PC-3 (cell line): ENCODE results near the gene KCNIP4. TPM values are rescaled to one million over a fixed set of nuclear protein-coding genes. Genes with fewer than 3 reads are reported as not detected.

Experiments used
- ATAC-seq: fragments of 200-7000 bp; cut with Tn5 transposase; 2 replicates; pipeline ENCODE4 v1.9.1; 2020; ENCODE audit warnings: mild to moderate bottlenecking, moderate library complexity
- BruUV-seq: library from RNA; stranded (reverse); fragments of 400-500 nt; replicated peaks from 2 replicates; lab custom pipeline; 2021; lab: Mats Ljungman, UMichigan
- CTCF ChIA-PET: fragments of 300-600 bp; sonication (Branson Sonifier 250); formaldehyde crosslinking; loops from one replicate; lab custom pipeline; 2022; ENCODE audit warnings: antibody characterized with exemption; lab: Charles Lee
- POLR2A ChIA-PET: fragments of 300-600 bp; sonication (Branson Sonifier 250); formaldehyde crosslinking; loops from one replicate; lab custom pipeline; 2022; ENCODE audit warnings: antibody characterized with exemption; ENCODE audit not compliant: unreplicated experiment; lab: Charles Lee
- DNase-seq: peaks from one replicate; pipeline ENCODE4 v3.0.0-alpha.2; 2015
- H2AFZ ChIP-seq: fragments of 300-600 bp; sonication (generic); 2 replicates; pipeline ENCODE4 v1.6.0; 2016; ENCODE audit warnings: antibody characterized with exemption, low read length
- H3F3A ChIP-seq: fragments of 300-600 bp; sonication (generic); one replicate; pipeline ENCODE4 v1.6.0; 2017; ENCODE audit warnings: antibody characterized with exemption, low read length, control low read depth, mild to moderate bottlenecking; ENCODE audit not compliant: unreplicated experiment
- H3K27ac ChIP-seq: fragments of 300-600 bp; sonication (generic); 2 replicates; pipeline ENCODE4 v1.5.1; 2016; ENCODE audit warnings: mild to moderate bottlenecking, low read length
- H3K27me3 ChIP-seq: fragments of 300-600 bp; sonication (generic); 2 replicates; pipeline ENCODE4 v1.6.1; 2016; ENCODE audit warnings: low read length, mixed read lengths
- H3K36me3 ChIP-seq: fragments of 300-600 bp; sonication (generic); 2 replicates; pipeline ENCODE4 v1.6.1; 2016; ENCODE audit warnings: low read depth, mixed run types, low read length, mixed read lengths
- H3K4me1 ChIP-seq: fragments of 300-600 bp; sonication (generic); 2 replicates; pipeline ENCODE4 v1.5.1; 2016; ENCODE audit warnings: low read length; ENCODE audit not compliant: insufficient read depth
- H3K4me2 ChIP-seq: fragments of 300-600 bp; sonication (generic); 2 replicates; pipeline ENCODE4 v1.6.0; 2016; ENCODE audit warnings: low read length
- H3K4me3 ChIP-seq: fragments of 300-600 bp; sonication (generic); 2 replicates; pipeline ENCODE4 v1.5.1; 2016; ENCODE audit warnings: mild to moderate bottlenecking, low read length, mixed read lengths
- H3K79me2 ChIP-seq: fragments of 300-600 bp; sonication (generic); 2 replicates; pipeline ENCODE4 v1.6.1; 2017; ENCODE audit warnings: low read length, mixed read lengths
- H3K9ac ChIP-seq: fragments of 300-600 bp; sonication (generic); 2 replicates; pipeline ENCODE4 v1.6.0; 2016; ENCODE audit warnings: mild to moderate bottlenecking, low read length
- H3K9me2 ChIP-seq: fragments of 300-600 bp; sonication (generic); replicated peaks from 2 replicates; pipeline ENCODE4 v1.6.1; 2016; ENCODE audit warnings: mixed run types, low read length, mixed read lengths
- H3K9me3 ChIP-seq: fragments of 300-600 bp; sonication (generic); 2 replicates; pipeline ENCODE4 v1.6.1; 2016; ENCODE audit warnings: low read length, mixed read lengths
- H4K20me1 ChIP-seq: fragments of 300-600 bp; sonication (generic); 2 replicates; pipeline ENCODE4 v1.6.1; 2016; ENCODE audit warnings: low read length, mixed read lengths
- EZH2 ChIP-seq: fragments of 300-600 bp; sonication (generic); IDR thresholded peaks from one replicate; pipeline ENCODE4 v1.6.1; 2017; ENCODE audit warnings: antibody characterized with exemption, mild to moderate bottlenecking, low read length; ENCODE audit not compliant: unreplicated experiment
- EZH2phosphoT487 ChIP-seq: fragments of 300-600 bp; sonication (generic); IDR thresholded peaks from 2 replicates; pipeline ENCODE4 v1.6.1; 2018; ENCODE audit warnings: mild to moderate bottlenecking, antibody characterized with exemption, low read length, borderline replicate concordance
- intact Hi-C: fragments of 100-400 bp; cut with micrococcal nuclease; formaldehyde crosslinking; loops from 2 replicates; pipeline ENCODE4 v1.9.0; 2023
- total RNA-seq: library from RNA; depleted of rRNA; stranded (reverse); fragments of >200 nt; gene quantifications from 2 replicates; pipeline ENCODE4 v1.2.3, GENCODE V29; 2014
- TF ChIP-seq, protein P1 (sequence below): fragments of 300-600 bp; sonication (generic); conservative IDR thresholded peaks from 2 replicates; pipeline ENCODE4 v1.5.1; 2017; ENCODE audit warnings: antibody characterized with exemption, low read depth, mild to moderate bottlenecking, low read length

KCNIP4 gene
- total RNA-seq, 1 experiment from 2014 or later = not detected

DNA sequence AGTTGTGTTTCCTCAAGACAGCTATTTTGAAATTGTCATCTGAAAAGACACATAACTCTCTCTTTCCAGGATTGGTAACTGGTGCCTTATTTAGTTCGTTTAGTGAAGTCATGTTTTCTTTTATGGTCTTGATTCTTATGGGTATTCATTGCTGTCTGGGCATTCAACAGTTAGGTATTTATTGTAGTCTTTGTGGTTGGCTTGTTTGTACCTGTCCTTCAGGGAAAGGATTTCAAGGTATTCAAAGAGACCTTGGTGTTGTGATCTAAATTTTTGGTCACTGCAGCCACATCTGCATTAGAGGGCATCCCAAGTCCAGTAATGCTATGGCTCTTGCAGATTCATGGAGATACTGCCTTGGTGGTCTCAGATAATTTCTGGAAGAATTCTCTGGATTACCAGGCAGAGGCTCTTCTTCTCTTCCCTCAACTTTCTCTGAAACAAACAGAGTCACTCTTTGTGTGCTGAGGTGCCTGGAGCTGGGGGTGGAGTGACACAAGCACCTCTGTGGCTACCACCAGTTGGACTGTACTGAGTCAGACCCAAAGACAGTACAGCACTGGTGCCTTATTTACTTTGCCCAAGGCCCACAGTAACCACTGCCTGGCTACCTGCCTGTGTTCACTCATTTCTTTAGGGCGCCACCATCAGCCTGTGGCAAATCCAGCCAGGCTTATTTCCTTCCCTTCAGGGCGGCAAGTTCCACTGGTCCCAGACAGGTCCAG is 620.4 kb downstream of the KCNIP4 start:
- no peaks in the 10 kb centered on the region for H3K27me3 ChIP-seq
- TF ChIP-seq, protein P1, sequence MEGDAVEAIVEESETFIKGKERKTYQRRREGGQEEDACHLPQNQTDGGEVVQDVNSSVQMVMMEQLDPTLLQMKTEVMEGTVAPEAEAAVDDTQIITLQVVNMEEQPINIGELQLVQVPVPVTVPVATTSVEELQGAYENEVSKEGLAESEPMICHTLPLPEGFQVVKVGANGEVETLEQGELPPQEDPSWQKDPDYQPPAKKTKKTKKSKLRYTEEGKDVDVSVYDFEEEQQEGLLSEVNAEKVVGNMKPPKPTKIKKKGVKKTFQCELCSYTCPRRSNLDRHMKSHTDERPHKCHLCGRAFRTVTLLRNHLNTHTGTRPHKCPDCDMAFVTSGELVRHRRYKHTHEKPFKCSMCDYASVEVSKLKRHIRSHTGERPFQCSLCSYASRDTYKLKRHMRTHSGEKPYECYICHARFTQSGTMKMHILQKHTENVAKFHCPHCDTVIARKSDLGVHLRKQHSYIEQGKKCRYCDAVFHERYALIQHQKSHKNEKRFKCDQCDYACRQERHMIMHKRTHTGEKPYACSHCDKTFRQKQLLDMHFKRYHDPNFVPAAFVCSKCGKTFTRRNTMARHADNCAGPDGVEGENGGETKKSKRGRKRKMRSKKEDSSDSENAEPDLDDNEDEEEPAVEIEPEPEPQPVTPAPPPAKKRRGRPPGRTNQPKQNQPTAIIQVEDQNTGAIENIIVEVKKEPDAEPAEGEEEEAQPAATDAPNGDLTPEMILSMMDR = no peak
- TF ChIP-seq EZH2phosphoT487 = no peak
- no peak for TF ChIP-seq EZH2
- no peaks in the 10 kb centered on the region for H3K9me2 ChIP-seq
- ChIA-PET POLR2A (no interaction called here), CTCF (no interaction called here)
- no peak overlapping the region for H3K27ac ChIP-seq
- H3K4me2 ChIP-seq = no peak overlapping the region
- H4K20me1 ChIP-seq = no peaks in the 10 kb centered on the region
- H3K4me1 ChIP-seq = no peaks in the 10 kb centered on the region
- no TSS peak for BruUV-seq
- no peaks in the 10 kb centered on the region for H3F3A ChIP-seq
- H3K9ac ChIP-seq = no peak overlapping the region
- ATAC-seq (no peak), DNase-seq (no peak)
- no peaks in the 10 kb centered on the region for H3K9me3 ChIP-seq
- intact Hi-C loops = no loop called here
- no peaks in the 10 kb centered on the region for H3K79me2 ChIP-seq
- H3K36me3 ChIP-seq = no peaks in the 10 kb centered on the region
- no peak overlapping the region for H2AFZ ChIP-seq
- H3K4me3 ChIP-seq = no peak overlapping the region

DNA sequence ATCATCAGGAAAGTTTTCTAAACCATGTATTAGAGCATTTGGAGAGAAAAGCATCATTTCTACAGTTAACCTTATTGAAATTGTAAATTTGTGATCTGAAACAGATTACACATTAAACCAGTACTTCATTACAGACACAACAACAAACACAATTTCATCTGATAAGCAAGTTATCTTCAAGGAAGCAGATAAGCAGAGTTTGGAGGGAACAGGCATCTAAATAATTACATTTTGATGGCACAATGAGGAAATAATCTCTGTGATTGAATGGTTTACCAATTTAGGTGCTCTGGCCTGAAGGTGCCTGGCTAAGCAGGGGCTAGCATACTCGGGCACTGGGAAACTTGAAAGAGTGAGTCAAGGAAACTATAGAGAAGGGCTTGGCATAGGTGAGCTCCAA is 628.5 kb downstream of the KCNIP4 start:
- no peak overlapping the region for H3K27ac ChIP-seq
- H3K4me1 ChIP-seq = no peaks in the 10 kb centered on the region
- H3K4me2 ChIP-seq = no peak overlapping the region
- H3K27me3 ChIP-seq = no peaks in the 10 kb centered on the region
- H3K36me3 ChIP-seq = no peaks in the 10 kb centered on the region
- no peaks in the 10 kb centered on the region for H3K79me2 ChIP-seq
- H4K20me1 ChIP-seq = no peaks in the 10 kb centered on the region
- H3K9me3 ChIP-seq = no peaks in the 10 kb centered on the region
- CTCF ChIA-PET = no interaction called here
- no peak overlapping the region for H3K9ac ChIP-seq
- POLR2A ChIA-PET = no interaction called here
- no peaks in the 10 kb centered on the region for H3F3A ChIP-seq
- no peak for TF ChIP-seq EZH2
- TF ChIP-seq EZH2phosphoT487 = no peak
- TF ChIP-seq, protein P1 = no peak
- no peaks in the 10 kb centered on the region for H3K9me2 ChIP-seq
- ATAC-seq = no peak
- BruUV-seq = no TSS peak
- intact Hi-C loops = no loop called here
- no peak overlapping the region for H2AFZ ChIP-seq
- no peak overlapping the region for H3K4me3 ChIP-seq
- DNase-seq = no peak

DNA sequence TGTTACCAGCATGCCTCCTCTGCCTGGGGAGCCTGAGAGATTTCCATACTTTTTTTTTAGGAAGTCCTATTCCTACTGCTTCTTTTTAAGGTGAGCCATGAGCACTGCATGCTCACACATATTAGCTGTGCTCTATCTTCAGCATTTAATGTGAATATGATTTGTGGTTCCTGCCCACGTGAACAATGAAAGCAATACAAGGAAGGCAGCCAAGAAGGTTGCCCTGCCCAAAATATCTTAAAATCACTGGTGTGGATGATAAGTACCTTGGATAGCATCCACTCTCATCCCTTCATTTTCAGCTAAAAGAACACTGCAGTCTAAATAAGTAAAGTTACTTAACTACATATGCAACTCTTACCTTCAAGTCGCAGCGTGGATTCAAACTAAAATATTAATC is 640.9 kb downstream of the KCNIP4 start:
- Histone ChIP-seq H2AFZ (no peak overlapping the region), H3K36me3 (no peaks in the 10 kb centered on the region), H3K79me2 (no peaks in the 10 kb centered on the region), H3K9me2 (no peaks in the 10 kb centered on the region), H3K27ac (no peak overlapping the region), H3K9me3 (no peaks in the 10 kb centered on the region), H3K9ac (no peak overlapping the region), H3K27me3 (peaks cover 58% of the 10 kb centered on the region), H3K4me1 (no peaks in the 10 kb centered on the region), H3F3A (no peaks in the 10 kb centered on the region), H3K4me3 (no peak overlapping the region), H4K20me1 (no peaks in the 10 kb centered on the region), H3K4me2 (no peak overlapping the region)
- ChIA-PET CTCF (no interaction called here), POLR2A (no interaction called here)
- no peak for TF ChIP-seq EZH2phosphoT487
- TF ChIP-seq, protein P1 = no peak
- TF ChIP-seq EZH2 = no peak
- intact Hi-C loops = no loop called here
- no peak for DNase-seq
- ATAC-seq = no peak
- no TSS peak for BruUV-seq
